Fibroblast of skin of scalp (primary cell): Measurements from ENCODE around the gene LIPE.

Experiments
- DNase-seq: peaks from one replicate; pipeline ENCODE4 v3.0.0-alpha.2; 2013

Gene LIPE

GRCh38 chr19:42412661-42413076 lies 14.5 kb downstream of the LIPE start:
- DNase-seq: no peak

- no peak for DNase-seq
Measured at GRCh38 chr19:42412227-42412626, 15.0 kb downstream of the LIPE start.

- no peak for DNase-seq
Measured at GRCh38 chr19:42411581-42412178, 15.5 kb downstream of the LIPE start.

GRCh38 chr19:42410371-42410770 lies 16.8 kb downstream of the LIPE start:
- DNase-seq: no peak

- DNase-seq: no peak
Measured at GRCh38 chr19:42409477-42409876, 17.7 kb downstream of the LIPE start.

GRCh38 chr19:42407816-42408175 lies 19.4 kb downstream of the LIPE start:
- DNase-seq: no peak

- no peak for DNase-seq
Measured at GRCh38 chr19:42407085-42407815, 19.9 kb downstream of the LIPE start.

GRCh38 chr19:42406111-42406510 lies 21.1 kb downstream of the LIPE start:
- DNase-seq: no peak

GRCh38 chr19:42403586-42403985 lies 23.6 kb downstream of the LIPE start:
- no peak for DNase-seq

- DNase-seq: no peak
Measured at GRCh38 chr19:42402376-42403116, 24.6 kb downstream of the LIPE start.

- DNase-seq: peak; percentile 69
Measured at GRCh38 chr19:42401365-42402303, 25.6 kb downstream of the LIPE start.

GRCh38 chr19:42400404-42400803 lies 26.8 kb downstream of the LIPE start:
- no peak for DNase-seq

GRCh38 chr19:42397263-42398166 lies 29.7 kb downstream of the LIPE start:
- DNase-seq: no peak

- peak; percentile 99 for DNase-seq
Measured at GRCh38 chr19:42396381-42397262, 30.6 kb downstream of the LIPE start.

- DNase-seq: no peak
Measured at GRCh38 chr19:42394751-42395150, 32.4 kb downstream of the LIPE start.

GRCh38 chr19:42392165-42392564 lies 35.0 kb downstream of the LIPE start:
- DNase-seq: no peak

- DNase-seq: no peak
Measured at GRCh38 chr19:42389899-42390298, 37.3 kb downstream of the LIPE start, which contains the start of gene CNFN. Gene CNFN (minus strand): TSS chr19:42390297. CDS start chr19:42389037, 1,260 bp downstream.

GRCh38 chr19:42388851-42389489 lies 38.2 kb downstream of the LIPE start:
- DNase-seq: no peak

GRCh38 chr19:42386974-42387707 lies 40.0 kb downstream of the LIPE start:
- DNase-seq: peak; percentile 58
